Keratinocyte (primary cell): ENCODE data around the gene CCNL2.

Source experiments
- CTCF ChIP-seq, 3 experiments: IDR thresholded peaks in 1 of 3; conservative IDR thresholded peaks in 1 of 3; optimal IDR thresholded peaks in 1 of 3; 2 replicates in 2 of 3; 3 replicates in 1 of 3; pipeline versions ENCODE3 to v1.5.1; 2011; ENCODE audit warnings: low read length in 3 of 3, mild to moderate bottlenecking in 3 of 3, moderate library complexity in 2 of 3, control low read depth in 1 of 3, inconsistent platforms in 1 of 3; ENCODE audit not compliant: insufficient read depth in 2 of 3; ENCODE audit errors: extremely low read depth in 1 of 3
- EZH2 ChIP-seq: IDR thresholded peaks from one replicate; pipeline ENCODE4 v1.6.1; 2012; ENCODE audit warnings: inconsistent platforms, mild to moderate bottlenecking, low read length, moderate library complexity

- TF ChIP-seq CTCF (optimal IDR thresholded peaks at IDR 0.05 in 1 of 3, IDR thresholded peaks at IDR 0.05 in 1 of 3, conservative IDR thresholded peaks at IDR 0.05 in 1 of 3; ENCODE audit: extremely low read depth in 1 of 3, insufficient read depth in 2 of 3, low read length in 3 of 3) = no peak
- no peak for TF ChIP-seq EZH2
Observed at GRCh38 chr1:1393428-1393827, 5.7 kb downstream of the CCNL2 start.
